Measurements from ENCODE around the gene CELF2. TPM values are rescaled to one million over a fixed set of nuclear protein-coding genes. Genes with fewer than 3 reads are reported as not detected.

The CELF2 gene
- total and polyA plus RNA-seq, 12 donors = 13.0 to 90.9 (median 80.9) TPM

- no peaks in the 10 kb centered on the region for H3K27me3 ChIP-seq
- H3K36me3 ChIP-seq = no peaks in the 10 kb centered on the region
- H3K4me3 ChIP-seq = no peak overlapping the region
- H3K27ac ChIP-seq = no peak overlapping the region
- ATAC-seq = no peak
- intact Hi-C loops (cut with DNase I) = no loop called here
- 83 to 85% methylated on average over 7 of the region's 7 CpGs for WGBS, 2 donors
- no peak for DNase-seq
- H3K4me1 ChIP-seq = peaks cover 0 to 30% (median 11%) of the 10 kb centered on the region in 9 donors
- no peak for TF ChIP-seq CTCF (IDR thresholded peaks at IDR 0.05)
- H3K9me3 ChIP-seq = no peaks in the 10 kb centered on the region
These were observed 116.7 kb downstream of the CELF2 start for GRCh38 chr10:11134411-11134810.

- no peak for TF ChIP-seq CTCF (IDR thresholded peaks at IDR 0.05)
- Histone ChIP-seq H3K4me1 (peaks cover 0 to 22% (median 6%) of the 10 kb centered on the region in 9 donors), H3K4me3 (no peak overlapping the region), H3K27me3 (no peaks in the 10 kb centered on the region), H3K27ac (no peak overlapping the region), H3K9me3 (no peaks in the 10 kb centered on the region), H3K36me3 (no peaks in the 10 kb centered on the region)
- DNase-seq (no peak), ATAC-seq (peak in 3 of 8 donors; percentile 39 to 69 (median 68))
- WGBS, 2 donors = 75 to 85% methylated on average over 2 of the region's 2 CpGs
- intact Hi-C loops (cut with DNase I) = no loop called here
These were observed 118.0 kb downstream of the CELF2 start for GRCh38 chr10:11135709-11136108.

- H3K4me3 ChIP-seq = no peak overlapping the region
- no peak for TF ChIP-seq CTCF (IDR thresholded peaks at IDR 0.05)
- no peaks in the 10 kb centered on the region for H3K9me3 ChIP-seq
- no peaks in the 10 kb centered on the region for H3K27me3 ChIP-seq
- ATAC-seq = no peak
- WGBS, 2 donors = 74 to 79% methylated on average over 9 of the region's 9 CpGs
- no peak overlapping the region for H3K27ac ChIP-seq
- H3K4me1 ChIP-seq = peaks cover 0 to 27% (median 3%) of the 10 kb centered on the region in 9 donors
- no peaks in the 10 kb centered on the region for H3K36me3 ChIP-seq
- DNase-seq = no peak
- intact Hi-C loops (cut with DNase I) = no loop called here
These were observed 120.8 kb downstream of the CELF2 start for GRCh38 chr10:11138314-11139033.

- WGBS, 2 donors = 93 to 97% methylated on average over 6 of the region's 6 CpGs
- Histone ChIP-seq H3K9me3 (no peaks in the 10 kb centered on the region), H3K4me1 (peaks cover 0 to 32% (median 17%) of the 10 kb centered on the region in 9 donors), H3K27me3 (no peaks in the 10 kb centered on the region), H3K36me3 (no peaks in the 10 kb centered on the region), H3K4me3 (no peak overlapping the region), H3K27ac (no peak overlapping the region)
- TF ChIP-seq CTCF (IDR thresholded peaks at IDR 0.05) = no peak
- DNase-seq = no peak
- intact Hi-C loops (cut with DNase I) = no loop called here
- ATAC-seq = no peak
These were observed 123.3 kb downstream of the CELF2 start for GRCh38 chr10:11140963-11141362.
